GM18507 (cell line): ENCODE data around the gene WDFY2.
A peak's percentile ranks its signal among the peaks of the same experiment; 100 is the strongest.

ENCODE experiments used
- DNase-seq: peaks from one replicate; pipeline ENCODE4 v3.0.0; 2011; ENCODE audit warnings: low read depth; ENCODE audit not compliant: insufficient read length; ENCODE audit errors: extremely low spot score
- FAIRE-seq: peaks from 2 replicates; lab custom pipeline; 2011; peaks lifted over from hg19 to GRCh38; lab: Jason Lieb, UNC

WDFY2 gene

GRCh38 chr13:51596541-51596940 is 12.3 kb downstream of the WDFY2 start:
- DNase-seq (no peak), FAIRE-seq (no peak)

- DNase-seq (no peak), FAIRE-seq (peak; percentile 42)
Observed at GRCh38 chr13:51599444-51600176, 15.3 kb downstream of the WDFY2 start.

GRCh38 chr13:51600703-51601102 is 16.4 kb downstream of the WDFY2 start:
- FAIRE-seq (no peak), DNase-seq (no peak)

GRCh38 chr13:51601601-51602565 is 17.6 kb downstream of the WDFY2 start:
- DNase-seq (no peak), FAIRE-seq (no peak)

- FAIRE-seq: no peak
- no peak for DNase-seq
Observed at GRCh38 chr13:51603716-51604115, 19.5 kb downstream of the WDFY2 start.

- DNase-seq (no peak), FAIRE-seq (no peak)
Observed at GRCh38 chr13:51605698-51606097, 21.4 kb downstream of the WDFY2 start.

GRCh38 chr13:51607165-51607564 is 22.9 kb downstream of the WDFY2 start:
- FAIRE-seq: no peak

GRCh38 chr13:51608857-51609406 is 24.7 kb downstream of the WDFY2 start:
- no peak for DNase-seq
- FAIRE-seq: no peak

More at GRCh38 chr13:51607165-51607564, 22.9 kb downstream of the WDFY2 start:
- DNase-seq: no peak

- DNase-seq: no peak
- FAIRE-seq: no peak
Observed at GRCh38 chr13:51612867-51613266, 28.6 kb downstream of the WDFY2 start.

- DNase-seq (no peak), FAIRE-seq (no peak)
Observed at GRCh38 chr13:51613535-51613934, 29.3 kb downstream of the WDFY2 start.

GRCh38 chr13:51614350-51614786 is 30.1 kb downstream of the WDFY2 start:
- DNase-seq (peak; percentile 35), FAIRE-seq (peak; percentile 91)

- FAIRE-seq (no peak), DNase-seq (no peak)
Observed at GRCh38 chr13:51618626-51619025, 34.4 kb downstream of the WDFY2 start.

GRCh38 chr13:51619614-51620013 is 35.4 kb downstream of the WDFY2 start:
- no peak for DNase-seq
- peak; percentile 52 for FAIRE-seq

GRCh38 chr13:51620165-51620983 is 36.1 kb downstream of the WDFY2 start:
- no peak for FAIRE-seq
- DNase-seq: no peak

- FAIRE-seq (no peak), DNase-seq (no peak)
Observed at GRCh38 chr13:51621602-51622001, 37.3 kb downstream of the WDFY2 start.

GRCh38 chr13:51623473-51623872 is 39.2 kb downstream of the WDFY2 start:
- DNase-seq (no peak), FAIRE-seq (no peak)

- FAIRE-seq: no peak
- DNase-seq: no peak
Observed at GRCh38 chr13:51624207-51624606, 39.9 kb downstream of the WDFY2 start.

- DNase-seq (no peak), FAIRE-seq (no peak)
Observed at GRCh38 chr13:51624695-51625345, 40.6 kb downstream of the WDFY2 start.
